ENCODE results near the gene PLXDC2. TPM values are rescaled to one million over a fixed set of nuclear protein-coding genes. Genes with fewer than 3 reads are reported as not detected.
"Not testable (repeated sequence)": the region's sequence is repeated elsewhere in the genome, so short reads cannot be mapped to it uniquely, and the experiment has no call there.

The PLXDC2 gene
- total and polyA plus RNA-seq, 2 experiments from 2014 or later: 10.3 to 22.6 TPM

DNA sequence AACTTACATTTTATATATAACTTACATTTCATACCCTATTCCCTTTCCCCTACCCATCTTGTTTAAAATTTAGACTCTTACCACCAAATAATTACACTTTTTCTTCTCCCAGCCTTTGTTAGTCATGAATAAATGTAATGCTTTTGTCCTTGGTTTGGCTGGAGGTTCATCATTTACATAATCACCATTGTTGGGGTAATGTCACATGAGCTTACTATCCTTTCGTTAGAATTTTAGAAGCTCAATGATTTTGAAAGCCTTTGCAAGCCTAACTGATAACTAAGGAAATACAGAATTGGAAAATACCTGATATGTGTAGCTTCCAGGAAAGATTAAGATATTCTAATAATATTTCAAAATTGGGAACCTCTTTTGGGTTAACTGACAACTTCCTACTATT is 171.7 kb downstream of the PLXDC2 start:
- TF ChIP-seq, protein P1, sequence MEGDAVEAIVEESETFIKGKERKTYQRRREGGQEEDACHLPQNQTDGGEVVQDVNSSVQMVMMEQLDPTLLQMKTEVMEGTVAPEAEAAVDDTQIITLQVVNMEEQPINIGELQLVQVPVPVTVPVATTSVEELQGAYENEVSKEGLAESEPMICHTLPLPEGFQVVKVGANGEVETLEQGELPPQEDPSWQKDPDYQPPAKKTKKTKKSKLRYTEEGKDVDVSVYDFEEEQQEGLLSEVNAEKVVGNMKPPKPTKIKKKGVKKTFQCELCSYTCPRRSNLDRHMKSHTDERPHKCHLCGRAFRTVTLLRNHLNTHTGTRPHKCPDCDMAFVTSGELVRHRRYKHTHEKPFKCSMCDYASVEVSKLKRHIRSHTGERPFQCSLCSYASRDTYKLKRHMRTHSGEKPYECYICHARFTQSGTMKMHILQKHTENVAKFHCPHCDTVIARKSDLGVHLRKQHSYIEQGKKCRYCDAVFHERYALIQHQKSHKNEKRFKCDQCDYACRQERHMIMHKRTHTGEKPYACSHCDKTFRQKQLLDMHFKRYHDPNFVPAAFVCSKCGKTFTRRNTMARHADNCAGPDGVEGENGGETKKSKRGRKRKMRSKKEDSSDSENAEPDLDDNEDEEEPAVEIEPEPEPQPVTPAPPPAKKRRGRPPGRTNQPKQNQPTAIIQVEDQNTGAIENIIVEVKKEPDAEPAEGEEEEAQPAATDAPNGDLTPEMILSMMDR (IDR thresholded peaks at IDR 0.05; ENCODE audit: low read depth, low read length): no peak
- Histone ChIP-seq H3K27me3 (no peaks in the 10 kb centered on the region), H3K27ac (no peak overlapping the region), H3K4me3 (no peak overlapping the region), H3K36me3 (no peaks in the 10 kb centered on the region), H3K4me1 (ENCODE audit: low read depth) (peaks cover 9% of the 10 kb centered on the region), H3K9me3 (ENCODE audit: low read depth) (no peaks in the 10 kb centered on the region)
- DNase-seq (ENCODE audit: low read depth in 1 of 2, low spot score in 1 of 2): no peak

DNA sequence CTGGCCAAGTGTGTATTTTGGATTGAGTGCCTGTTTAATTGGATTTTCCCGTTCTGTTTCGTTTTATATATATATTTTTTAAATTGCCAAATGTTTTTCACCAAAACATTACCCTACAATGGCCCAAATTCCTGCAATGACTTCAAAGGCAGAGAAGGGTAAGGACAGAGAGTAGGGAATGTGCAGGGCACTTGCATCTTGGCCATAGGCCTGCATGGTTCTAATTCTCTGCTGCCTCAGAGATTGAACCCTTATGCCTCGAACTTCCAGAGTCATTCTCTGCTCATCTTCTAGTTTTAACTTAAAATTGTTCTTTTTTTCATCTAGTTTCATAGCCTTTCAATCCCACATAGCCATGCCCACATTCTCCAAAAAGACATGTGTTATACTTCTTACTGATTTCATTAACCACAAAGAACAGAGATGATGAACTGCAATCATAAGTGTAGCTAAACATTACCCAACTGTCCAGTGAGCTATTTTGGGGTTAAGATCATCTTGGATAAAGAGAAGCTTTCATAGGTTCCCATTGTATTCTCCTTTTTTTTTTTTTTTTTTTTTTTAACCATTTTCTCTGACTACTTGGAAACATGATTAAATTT is 177.6 kb downstream of the PLXDC2 start:
- no peak overlapping the region for H3K4me3 ChIP-seq
- no peaks in the 10 kb centered on the region for H3K36me3 ChIP-seq
- H3K27me3 ChIP-seq: no peaks in the 10 kb centered on the region
- peak in 1 of 2 donors; percentile 85 for DNase-seq (ENCODE audit: low read depth in 1 of 2, low spot score in 1 of 2)
- TF ChIP-seq, protein P1 (IDR thresholded peaks at IDR 0.05; ENCODE audit: low read depth, low read length): no peak
- no peak overlapping the region for H3K27ac ChIP-seq
- no peaks in the 10 kb centered on the region for H3K9me3 ChIP-seq (ENCODE audit: low read depth)
- H3K4me1 ChIP-seq (ENCODE audit: low read depth): peaks cover 5% of the 10 kb centered on the region

DNA sequence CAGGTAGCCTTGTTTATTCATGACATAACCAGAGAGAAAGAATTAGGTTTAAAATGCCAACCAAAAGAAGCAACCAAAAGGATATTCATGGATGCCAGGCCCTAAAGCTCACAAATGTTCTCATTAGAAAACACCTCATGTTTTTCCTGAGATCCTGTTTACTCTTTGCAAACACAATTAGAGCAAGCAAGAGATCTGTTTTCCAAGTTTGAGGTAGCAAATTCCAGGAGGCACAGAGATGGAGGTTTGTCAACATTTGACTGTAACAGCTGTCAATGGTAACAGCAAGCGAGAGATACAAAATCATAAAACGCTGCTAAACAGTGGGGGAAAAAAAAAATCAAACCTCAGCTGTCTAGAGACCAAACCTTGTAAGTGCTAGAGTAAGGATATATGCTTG is 182.2 kb downstream of the PLXDC2 start:
- Histone ChIP-seq H3K36me3 (no peaks in the 10 kb centered on the region), H3K9me3 (ENCODE audit: low read depth) (no peaks in the 10 kb centered on the region), H3K27me3 (no peaks in the 10 kb centered on the region), H3K4me1 (ENCODE audit: low read depth) (peaks cover 8% of the 10 kb centered on the region), H3K4me3 (no peak overlapping the region), H3K27ac (no peak overlapping the region)
- TF ChIP-seq, protein P1 (IDR thresholded peaks at IDR 0.05; ENCODE audit: low read depth, low read length): no peak
- DNase-seq (ENCODE audit: low read depth in 1 of 2, low spot score in 1 of 2): no peak

DNA sequence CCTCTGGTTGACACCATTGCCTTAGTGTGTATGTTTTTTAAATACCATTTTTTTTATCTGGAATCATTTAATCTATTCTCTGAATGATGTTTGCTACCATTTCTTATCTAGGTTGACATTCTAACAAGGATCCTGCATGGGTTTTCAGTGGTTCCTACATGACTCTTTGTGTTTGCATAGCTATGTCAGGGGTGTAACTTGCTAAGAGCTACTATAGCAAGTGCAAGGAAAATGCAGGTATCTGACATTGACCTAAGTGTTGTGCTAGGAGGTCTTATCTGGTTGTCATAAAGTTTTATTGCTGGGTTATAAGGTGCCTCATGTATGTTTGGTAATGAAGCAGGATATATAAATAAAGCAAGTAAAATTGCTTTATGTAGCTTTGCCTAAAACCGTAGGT is 183.2 kb downstream of the PLXDC2 start:
- no peak for DNase-seq (ENCODE audit: low read depth in 1 of 2, low spot score in 1 of 2)
- H3K9me3 ChIP-seq (ENCODE audit: low read depth): no peaks in the 10 kb centered on the region
- peaks cover 17% of the 10 kb centered on the region for H3K4me1 ChIP-seq (ENCODE audit: low read depth)

DNA sequence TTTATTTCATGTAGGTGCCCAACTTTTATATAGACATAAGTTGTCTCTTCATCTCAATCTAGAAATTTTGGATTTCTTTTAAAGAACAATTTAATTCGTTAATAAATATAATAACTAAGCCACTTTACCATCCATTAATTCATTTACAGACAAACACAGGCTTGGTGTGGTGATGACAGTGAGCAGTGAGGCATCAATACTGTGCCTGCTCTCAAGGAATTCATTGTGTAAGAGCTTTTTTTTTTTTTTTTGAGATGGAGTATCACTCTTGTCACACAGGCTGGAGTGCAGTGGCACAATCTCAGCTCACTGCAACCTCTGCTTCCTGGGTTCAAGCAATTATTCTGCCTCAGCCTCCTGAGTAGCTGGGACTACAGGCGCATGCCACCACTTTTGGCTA is 185.8 kb downstream of the PLXDC2 start:
- H3K27ac ChIP-seq; H3K27me3 ChIP-seq; DNase-seq (ENCODE audit: low read depth in 1 of 2, low spot score in 1 of 2); H3K4me3 ChIP-seq; H3K9me3 ChIP-seq (ENCODE audit: low read depth); H3K36me3 ChIP-seq: not testable (repeated sequence)
- peaks cover 18% of the 10 kb centered on the region for H3K4me1 ChIP-seq (ENCODE audit: low read depth)

More for the DNA sequence above, 183.2 kb downstream of the PLXDC2 start:
- H3K36me3 ChIP-seq: no peaks in the 10 kb centered on the region
- TF ChIP-seq, protein P1 (IDR thresholded peaks at IDR 0.05; ENCODE audit: low read depth, low read length): no peak
- H3K4me3 ChIP-seq: no peak overlapping the region
- no peak overlapping the region for H3K27ac ChIP-seq
- no peaks in the 10 kb centered on the region for H3K27me3 ChIP-seq

DNA sequence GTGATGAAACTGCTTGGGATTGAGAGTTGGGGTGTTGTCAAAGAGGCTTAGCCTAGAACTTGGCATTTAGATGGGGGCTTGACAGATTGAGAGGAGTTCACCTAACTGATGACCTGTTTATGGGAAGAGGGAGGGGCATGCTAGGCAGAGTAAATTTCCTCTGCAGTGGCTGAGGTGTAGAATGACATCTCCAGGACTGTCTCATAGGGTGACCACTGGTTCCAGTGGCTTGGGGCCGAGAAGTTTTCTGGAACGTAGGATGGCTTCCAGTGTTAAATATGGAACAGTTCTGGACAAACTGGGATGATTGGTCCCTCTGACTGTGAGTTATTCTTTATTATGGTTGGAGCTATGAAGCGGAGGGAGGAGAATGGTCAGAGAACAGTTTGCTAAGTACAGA is 186.4 kb downstream of the PLXDC2 start:
- Histone ChIP-seq H3K9me3 (ENCODE audit: low read depth) (no peaks in the 10 kb centered on the region), H3K36me3 (no peaks in the 10 kb centered on the region), H3K4me3 (no peak overlapping the region), H3K27me3 (no peaks in the 10 kb centered on the region), H3K4me1 (ENCODE audit: low read depth) (peaks cover 18% of the 10 kb centered on the region), H3K27ac (no peak overlapping the region)
- no peak for DNase-seq (ENCODE audit: low read depth in 1 of 2, low spot score in 1 of 2)
- TF ChIP-seq, protein P1 (IDR thresholded peaks at IDR 0.05; ENCODE audit: low read depth, low read length): no peak
